ENCODE data around the gene LPP. TPM values are rescaled to one million over a fixed set of nuclear protein-coding genes. Genes with fewer than 3 reads are reported as not detected.

The LPP gene
- total RNA-seq, 1 experiment from 2014 or later, result 20.4 TPM

DNA sequence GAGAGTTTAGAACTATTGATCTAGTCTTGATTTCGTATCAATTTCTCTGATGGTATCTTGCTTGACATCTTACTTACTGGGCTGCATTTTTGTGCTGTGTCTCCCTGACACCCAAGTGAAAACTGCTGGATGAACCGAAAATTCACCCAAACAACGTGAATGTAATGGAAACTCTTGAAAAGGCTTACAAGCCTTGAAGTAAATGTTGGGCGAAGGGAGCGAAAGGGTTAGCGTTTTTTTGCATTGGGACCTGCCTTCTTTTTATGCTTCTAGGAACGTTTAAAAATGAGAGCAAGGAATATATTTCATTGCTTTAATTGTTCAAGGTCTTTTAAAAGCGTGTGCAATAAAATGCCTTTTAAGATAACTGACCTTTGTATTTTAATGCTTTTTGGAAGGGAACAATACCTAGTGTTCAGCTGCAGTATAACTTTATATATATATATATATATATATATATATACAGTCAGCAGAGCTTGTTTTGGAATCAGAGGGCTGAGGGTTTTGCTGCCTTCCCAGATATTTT lies 94.1 kb downstream of the LPP start:
- ChIA-PET POLR2A (ENCODE audit: unreplicated experiment) (no interaction called here), CTCF (interaction anchor here (0.7 kb wide), 1 partner anchor 24 kb away, joined by 3 read pairs; no protein-coding TSS in a partner anchor)
- no peak overlapping the region for H2AFZ ChIP-seq (ENCODE audit: low read length)
- H3K4me3 ChIP-seq (ENCODE audit: low read length), result no peak overlapping the region
- no peak for DNase-seq
- H3K36me3 ChIP-seq (ENCODE audit: low read depth, low read length), result no peaks in the 10 kb centered on the region
- TF ChIP-seq CTCF (conservative IDR thresholded peaks at IDR 0.05; ENCODE audit: low read depth, low read length) (no peak), EZH2phosphoT487 (IDR thresholded peaks at IDR 0.05; ENCODE audit: borderline replicate concordance, low read length) (no peak), EZH2 (IDR thresholded peaks at IDR 0.05; ENCODE audit: low read length, unreplicated experiment) (no peak)
- no peaks in the 10 kb centered on the region for H3K9me3 ChIP-seq (ENCODE audit: low read length)
- H3K9ac ChIP-seq (ENCODE audit: low read length), result no peak overlapping the region
- BruUV-seq (replicated peaks), result no TSS peak
- peaks cover 26% of the 10 kb centered on the region for H3K4me1 ChIP-seq (ENCODE audit: insufficient read depth, low read length)
- no peaks in the 10 kb centered on the region for H3K27me3 ChIP-seq (ENCODE audit: low read length)
- H3K79me2 ChIP-seq (ENCODE audit: low read length), result peaks cover 19% of the 10 kb centered on the region; the same call in 1 of the 2 replicates
- no peaks in the 10 kb centered on the region for H4K20me1 ChIP-seq (ENCODE audit: low read length)
- intact Hi-C loops (cut with micrococcal nuclease), result no loop called here
- no peak overlapping the region for H3K27ac ChIP-seq (ENCODE audit: low read length)
- no peak overlapping the region for H3K4me2 ChIP-seq (ENCODE audit: low read length)
- no peaks in the 10 kb centered on the region for H3K9me2 ChIP-seq (replicated peaks; ENCODE audit: low read length)
- H3F3A ChIP-seq (ENCODE audit: low read length, unreplicated experiment), result peaks cover 5% of the 10 kb centered on the region
- no peak for ATAC-seq

DNA sequence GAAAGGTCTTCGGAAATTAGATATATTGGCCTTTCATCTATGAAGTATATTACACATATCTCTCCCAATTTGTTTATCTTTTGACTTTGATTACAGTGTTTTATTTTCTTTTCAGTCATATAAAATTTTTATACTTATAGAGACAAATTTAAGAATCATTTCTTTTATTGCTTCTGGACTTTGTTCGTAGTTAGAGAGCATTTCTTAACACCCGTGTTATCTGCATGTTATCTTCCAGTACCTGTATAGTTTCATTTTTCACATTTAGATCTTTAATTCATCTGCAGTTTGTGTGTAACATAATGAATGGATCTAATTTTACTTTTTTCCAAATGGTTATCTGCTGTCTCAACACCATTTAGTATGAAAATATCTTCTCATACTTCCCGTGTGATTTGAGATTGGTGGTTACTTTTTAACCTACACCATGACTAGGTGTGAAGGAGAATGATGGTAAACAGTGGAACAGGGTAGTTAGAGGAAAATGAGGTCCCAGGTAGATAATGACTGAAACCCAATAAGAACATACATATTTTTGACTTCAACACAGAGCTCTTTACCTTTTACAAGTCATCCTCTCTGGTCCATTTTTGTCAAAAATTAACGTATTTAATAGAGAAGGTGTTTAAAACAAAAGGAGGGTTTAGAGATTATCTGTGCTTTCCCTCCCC lies 99.3 kb downstream of the LPP start:
- H3K9me3 ChIP-seq (ENCODE audit: low read length), result no peaks in the 10 kb centered on the region
- ATAC-seq, result no peak
- H3K4me3 ChIP-seq (ENCODE audit: low read length), result no peak overlapping the region
- no peak overlapping the region for H3K4me2 ChIP-seq (ENCODE audit: low read length)
- no peaks in the 10 kb centered on the region for H3F3A ChIP-seq (ENCODE audit: low read length, unreplicated experiment)
- no peaks in the 10 kb centered on the region for H4K20me1 ChIP-seq (ENCODE audit: low read length)
- ChIA-PET POLR2A (ENCODE audit: unreplicated experiment) (interaction anchor here (0.6 kb wide), 1 partner anchor 124 kb away, joined by 6 read pairs; no protein-coding TSS in a partner anchor), CTCF (interaction anchor here (0.8 kb wide), 1 partner anchor 246 kb away, joined by 4 read pairs; no protein-coding TSS in a partner anchor)
- TF ChIP-seq EZH2phosphoT487 (IDR thresholded peaks at IDR 0.05; ENCODE audit: borderline replicate concordance, low read length) (no peak), EZH2 (IDR thresholded peaks at IDR 0.05; ENCODE audit: low read length, unreplicated experiment) (no peak), CTCF (conservative IDR thresholded peaks at IDR 0.05; ENCODE audit: low read depth, low read length) (no peak)
- no peaks in the 10 kb centered on the region for H3K79me2 ChIP-seq (ENCODE audit: low read length)
- no peak overlapping the region for H3K9ac ChIP-seq (ENCODE audit: low read length)
- no peaks in the 10 kb centered on the region for H3K27me3 ChIP-seq (ENCODE audit: low read length)
- H2AFZ ChIP-seq (ENCODE audit: low read length), result no peak overlapping the region
- no TSS peak for BruUV-seq (replicated peaks)
- no peaks in the 10 kb centered on the region for H3K9me2 ChIP-seq (replicated peaks; ENCODE audit: low read length)
- H3K36me3 ChIP-seq (ENCODE audit: low read depth, low read length), result no peaks in the 10 kb centered on the region
- intact Hi-C loops (cut with micrococcal nuclease), result no loop called here
- DNase-seq, result no peak
- peaks cover 13% of the 10 kb centered on the region for H3K4me1 ChIP-seq (ENCODE audit: insufficient read depth, low read length)
- no peak overlapping the region for H3K27ac ChIP-seq (ENCODE audit: low read length)

Measured in PC-3 (cell line).